Measurements from ENCODE around the gene THAP5. TPM values are rescaled to one million over a fixed set of nuclear protein-coding genes. Genes with fewer than 3 reads are reported as not detected.

Gene THAP5
- total and polyA plus RNA-seq, 10 donors: 8.8 to 44.1 (median 30.6) TPM

GRCh38 chr7:108605559-108606201 is 36.2 kb upstream of the THAP5 start:
- Histone ChIP-seq H3K4me1 (no peaks in the 10 kb centered on the region), H3K27ac (no peak overlapping the region), H3K9me3 (no peaks in the 10 kb centered on the region), H3K27me3 (replicated peaks in 1 of 7) (no peaks in the 10 kb centered on the region), H3K36me3 (no peaks in the 10 kb centered on the region), H3K4me3 (no peak overlapping the region)
- intact Hi-C loops (cut with DNase I; ENCODE audit: low total_unique reads): no loop called here
- 77 to 88% (median 81%) methylated on average over 7 of the region's 7 CpGs for WGBS, 5 donors
- TF ChIP-seq CTCF (IDR thresholded peaks at IDR 0.05 in 8 of 11, conservative IDR thresholded peaks at IDR 0.05 in 3 of 11) (no peak), POLR2A (IDR thresholded peaks at IDR 0.05) (no peak), POLR2AphosphoS5 (IDR thresholded peaks at IDR 0.05) (no peak)
- no peak for DNase-seq

- intact Hi-C loops (cut with DNase I; ENCODE audit: low total_unique reads): no loop called here
- H3K27me3 ChIP-seq (replicated peaks in 1 of 7): peaks cover 0 to 6% (median 0%) of the 10 kb centered on the region in 7 donors
- no peak overlapping the region for H3K27ac ChIP-seq
- H3K9me3 ChIP-seq: no peaks in the 10 kb centered on the region
- no peak for DNase-seq
- no peak overlapping the region for H3K4me3 ChIP-seq
- TF ChIP-seq POLR2AphosphoS5 (IDR thresholded peaks at IDR 0.05) (no peak), CTCF (IDR thresholded peaks at IDR 0.05 in 8 of 11, conservative IDR thresholded peaks at IDR 0.05 in 3 of 11) (no peak), POLR2A (IDR thresholded peaks at IDR 0.05) (no peak)
- no peaks in the 10 kb centered on the region for H3K4me1 ChIP-seq
- WGBS, 5 donors: 77 to 91% (median 83%) methylated on average over 11 of the region's 11 CpGs
- H3K36me3 ChIP-seq: no peaks in the 10 kb centered on the region
These were observed 35.0 kb upstream of the THAP5 start for GRCh38 chr7:108604307-108605077.

GRCh38 chr7:108603656-108604306 is 34.3 kb upstream of the THAP5 start:
- peaks cover 0 to 6% (median 0%) of the 10 kb centered on the region in 7 donors for H3K27me3 ChIP-seq (replicated peaks in 1 of 7)

More at GRCh38 chr7:108603656-108604306, 34.3 kb upstream of the THAP5 start:
- intact Hi-C loops (cut with DNase I; ENCODE audit: low total_unique reads): no loop called here
- Histone ChIP-seq H3K4me1 (no peaks in the 10 kb centered on the region), H3K27ac (no peak overlapping the region), H3K4me3 (no peak overlapping the region), H3K36me3 (no peaks in the 10 kb centered on the region), H3K9me3 (no peaks in the 10 kb centered on the region)
- WGBS, 5 donors: 71 to 86% (median 75%) methylated on average over 8 of the region's 8 CpGs
- TF ChIP-seq POLR2AphosphoS5 (IDR thresholded peaks at IDR 0.05): no peak
- TF ChIP-seq POLR2A (IDR thresholded peaks at IDR 0.05): no peak
- no peak for TF ChIP-seq CTCF (IDR thresholded peaks at IDR 0.05 in 8 of 11, conservative IDR thresholded peaks at IDR 0.05 in 3 of 11)
- no peak for DNase-seq
